Measurements from ENCODE around the gene PCF11. TPM values are rescaled to one million over a fixed set of nuclear protein-coding genes. Genes with fewer than 3 reads are reported as not detected.
A peak's percentile ranks its signal among the peaks of the same experiment; 100 is the strongest.
"Not testable (repeated sequence)": the region's sequence is repeated elsewhere in the genome, so short reads cannot be mapped to it uniquely, and the experiment has no call there.

Gene PCF11
- total RNA-seq, 6 donors from 2014 or later: 51.2 to 117 (median 58.5) TPM

DNA sequence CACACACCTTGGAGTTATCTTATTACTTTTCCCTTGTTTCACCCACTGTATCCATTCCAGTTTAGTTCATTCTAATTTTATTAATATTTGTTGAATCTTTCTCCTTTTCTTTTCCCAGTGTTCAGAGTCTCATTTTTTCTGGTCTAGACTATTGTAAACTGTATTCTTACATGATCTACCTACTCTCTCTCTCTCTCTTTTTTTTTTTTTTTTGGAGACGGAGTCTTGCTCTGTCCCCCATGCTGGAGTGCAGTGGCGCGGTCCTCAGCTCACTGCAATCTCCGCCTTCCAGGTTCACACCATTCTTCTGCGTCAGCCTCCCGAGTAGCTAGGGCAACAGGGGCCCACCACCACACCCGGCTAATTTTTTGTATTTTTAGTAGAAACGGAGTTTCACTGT lies 38.7 kb downstream of the PCF11 start:
- no peak for TF ChIP-seq POLR2AphosphoS5 (IDR thresholded peaks at IDR 0.05)
- TF ChIP-seq EP300 (IDR thresholded peaks at IDR 0.05): no peak
- TF ChIP-seq, protein P1, sequence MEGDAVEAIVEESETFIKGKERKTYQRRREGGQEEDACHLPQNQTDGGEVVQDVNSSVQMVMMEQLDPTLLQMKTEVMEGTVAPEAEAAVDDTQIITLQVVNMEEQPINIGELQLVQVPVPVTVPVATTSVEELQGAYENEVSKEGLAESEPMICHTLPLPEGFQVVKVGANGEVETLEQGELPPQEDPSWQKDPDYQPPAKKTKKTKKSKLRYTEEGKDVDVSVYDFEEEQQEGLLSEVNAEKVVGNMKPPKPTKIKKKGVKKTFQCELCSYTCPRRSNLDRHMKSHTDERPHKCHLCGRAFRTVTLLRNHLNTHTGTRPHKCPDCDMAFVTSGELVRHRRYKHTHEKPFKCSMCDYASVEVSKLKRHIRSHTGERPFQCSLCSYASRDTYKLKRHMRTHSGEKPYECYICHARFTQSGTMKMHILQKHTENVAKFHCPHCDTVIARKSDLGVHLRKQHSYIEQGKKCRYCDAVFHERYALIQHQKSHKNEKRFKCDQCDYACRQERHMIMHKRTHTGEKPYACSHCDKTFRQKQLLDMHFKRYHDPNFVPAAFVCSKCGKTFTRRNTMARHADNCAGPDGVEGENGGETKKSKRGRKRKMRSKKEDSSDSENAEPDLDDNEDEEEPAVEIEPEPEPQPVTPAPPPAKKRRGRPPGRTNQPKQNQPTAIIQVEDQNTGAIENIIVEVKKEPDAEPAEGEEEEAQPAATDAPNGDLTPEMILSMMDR (IDR thresholded peaks at IDR 0.05): no peak
- no peak for TF ChIP-seq POLR2A (IDR thresholded peaks at IDR 0.05)
- 94 to 95% methylated on average over 8 of the region's 8 CpGs for WGBS, 2 donors
- no peaks in the 10 kb centered on the region for H3K27me3 ChIP-seq
- peaks cover 0 to 23% (median 12%) of the 10 kb centered on the region in 4 donors for H3K36me3 ChIP-seq
- no peak overlapping the region for H3K4me3 ChIP-seq
- no peak for ATAC-seq (ENCODE audit: low FRiP score in 2 of 2)
- H3K9me3 ChIP-seq: no peaks in the 10 kb centered on the region
- H3K27ac ChIP-seq: peak overlapping the region in 1 of 4 donors; percentile 92
- H3K4me1 ChIP-seq: peaks cover 22 to 44% (median 31%) of the 10 kb centered on the region in 4 donors
- DNase-seq: no peak

DNA sequence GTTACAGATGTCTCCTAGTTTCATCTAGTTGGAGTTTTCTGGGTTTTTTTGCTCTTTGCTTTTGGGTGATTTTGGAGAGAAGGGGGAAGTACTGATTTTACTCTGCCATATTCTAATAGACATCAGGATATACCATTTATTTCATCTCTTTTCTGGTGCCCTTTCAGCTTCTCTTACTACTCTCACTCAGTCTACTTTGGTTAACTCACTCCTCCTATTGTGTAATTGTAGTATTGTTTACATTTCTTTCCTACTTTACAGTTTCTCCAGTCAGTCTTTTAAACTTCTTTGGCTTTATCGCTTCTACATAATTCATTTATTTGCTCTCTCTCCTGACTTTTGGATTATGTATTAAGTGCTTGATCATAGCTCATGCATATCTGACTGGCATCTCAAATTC lies 43.1 kb downstream of the PCF11 start:
- Histone ChIP-seq H3K27ac (no peak overlapping the region), H3K4me1 (peaks cover 6 to 24% (median 16%) of the 10 kb centered on the region in 4 donors), H3K4me3 (no peak overlapping the region), H3K36me3 (peaks cover 0 to 21% (median 2%) of the 10 kb centered on the region in 4 donors), H3K9me3 (no peaks in the 10 kb centered on the region), H3K27me3 (no peaks in the 10 kb centered on the region)
- 67 to 77% methylated on average over 1 of the region's 1 CpG for WGBS, 2 donors
- DNase-seq (no peak), ATAC-seq (ENCODE audit: low FRiP score in 2 of 2) (no peak)
- TF ChIP-seq POLR2AphosphoS5 (IDR thresholded peaks at IDR 0.05): no peak
- no peak for TF ChIP-seq EP300 (IDR thresholded peaks at IDR 0.05)
- TF ChIP-seq POLR2A (IDR thresholded peaks at IDR 0.05): no peak
- TF ChIP-seq, protein P1 (IDR thresholded peaks at IDR 0.05): no peak

DNA sequence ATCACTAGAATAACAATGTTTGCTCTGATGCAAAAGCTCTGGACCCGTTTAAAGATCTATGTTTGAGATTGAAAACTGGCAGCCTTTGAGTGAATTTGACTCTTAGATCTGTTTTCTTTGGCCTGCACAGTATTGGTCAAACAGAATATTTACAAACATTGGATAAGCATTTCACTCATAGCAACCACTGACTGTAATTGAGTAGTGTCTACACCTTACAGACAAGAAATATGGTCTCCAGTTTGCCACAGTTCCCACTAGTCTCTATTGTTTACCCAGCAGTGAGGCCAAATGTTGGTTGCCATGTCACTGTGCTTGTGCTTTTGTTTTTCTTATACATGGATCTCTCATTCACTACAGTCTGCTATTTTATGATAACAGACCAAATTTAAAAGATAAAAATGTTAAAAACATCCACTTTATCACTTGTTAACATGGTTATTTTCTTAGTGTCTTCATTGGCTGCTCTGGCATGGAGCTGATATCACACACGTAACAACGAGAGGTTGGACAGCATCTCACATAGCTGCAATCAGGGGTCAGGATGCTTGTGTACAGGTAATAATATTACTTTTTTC lies 48.8 kb downstream of the PCF11 start:
- Histone ChIP-seq H3K9me3 (no peaks in the 10 kb centered on the region), H3K4me3 (no peak overlapping the region), H3K27ac (no peak overlapping the region), H3K27me3 (no peaks in the 10 kb centered on the region), H3K36me3 (peaks cover 0 to 23% (median 6%) of the 10 kb centered on the region in 4 donors), H3K4me1 (no peaks in the 10 kb centered on the region)
- WGBS, 2 donors: 85 to 92% methylated on average over 3 of the region's 3 CpGs
- TF ChIP-seq EP300 (IDR thresholded peaks at IDR 0.05) (no peak), POLR2AphosphoS5 (IDR thresholded peaks at IDR 0.05) (no peak), POLR2A (IDR thresholded peaks at IDR 0.05) (no peak)
- TF ChIP-seq, protein P1 (IDR thresholded peaks at IDR 0.05): no peak
- DNase-seq: no peak
- no peak for ATAC-seq (ENCODE audit: low FRiP score in 2 of 2)

DNA sequence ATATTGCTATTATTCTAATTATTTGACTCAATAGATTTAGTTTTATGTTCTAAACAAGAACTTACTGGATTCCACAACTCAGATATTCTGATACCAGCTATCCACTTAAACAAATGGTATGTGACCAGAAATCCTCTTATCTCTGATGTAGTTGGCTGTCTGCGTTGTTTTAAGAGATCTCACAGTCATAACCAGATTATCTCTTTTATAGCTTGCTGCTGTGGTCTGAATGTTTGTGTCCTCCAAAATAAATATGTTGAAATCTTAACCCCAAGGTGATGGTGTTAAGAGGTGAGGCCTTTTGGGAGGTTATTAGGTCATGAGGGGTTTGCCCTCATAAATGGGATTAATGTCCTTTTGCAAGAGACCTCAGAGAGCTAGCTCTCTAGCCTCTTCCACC lies 49.3 kb downstream of the PCF11 start:
- Histone ChIP-seq H3K36me3 (peaks cover 0 to 24% (median 6%) of the 10 kb centered on the region in 4 donors), H3K4me3 (no peak overlapping the region), H3K27me3 (no peaks in the 10 kb centered on the region), H3K9me3 (no peaks in the 10 kb centered on the region), H3K4me1 (no peaks in the 10 kb centered on the region), H3K27ac (no peak overlapping the region)
- DNase-seq (no peak), ATAC-seq (ENCODE audit: low FRiP score in 2 of 2) (no peak)
- TF ChIP-seq EP300 (IDR thresholded peaks at IDR 0.05) (no peak), POLR2A (IDR thresholded peaks at IDR 0.05) (no peak), POLR2AphosphoS5 (IDR thresholded peaks at IDR 0.05) (no peak)
- TF ChIP-seq, protein P1 (IDR thresholded peaks at IDR 0.05): no peak
- WGBS, 2 donors: 77 to 91% methylated on average over 1 of the region's 1 CpG

- DNase-seq; H3K4me1 ChIP-seq; H3K27me3 ChIP-seq; H3K4me3 ChIP-seq; H3K9me3 ChIP-seq; ATAC-seq (ENCODE audit: low FRiP score in 2 of 2); H3K27ac ChIP-seq: not testable (repeated sequence)
- WGBS, 2 donors: 63 to 71% methylated on average over 4 of the region's 4 CpGs
- peaks cover 0 to 27% (median 6%) of the 10 kb centered on the region in 4 donors for H3K36me3 ChIP-seq
Observed at GRCh38 chr11:83206771-83207382, 49.9 kb downstream of the PCF11 start.

Measured in upper lobe of left lung (tissue), 6 donors.